Activated T-helper 1 cell treated with anti-CD3 and anti-CD28 coated beads, Interleukin-12 subunit alpha, Interleukin-12 subunit beta, Interleukin-2, Interleukin-4 antibody, amounts not matched to agents 30 ng/mL and 10 ng/mL and 1 ng/mL, durations not matched to agents 14 hours and 24 hours and 36 hours (primary cell): Measurements from ENCODE around the gene MPZ. TPM values are rescaled to one million over a fixed set of nuclear protein-coding genes. Genes with fewer than 3 reads are reported as not detected.
A peak's percentile ranks its signal among the peaks of the same experiment; 100 is the strongest.
"Not testable (repeated sequence)": the region's sequence is repeated elsewhere in the genome, so short reads cannot be mapped to it uniquely, and the experiment has no call there.

ENCODE experiments used
- DNase-seq: peaks from one replicate; pipeline ENCODE4 v3.0.0; 2021; ENCODE audit warnings: low spot score
- H3K27ac Mint-ChIP-seq: one replicate; pipeline ENCODE4 v1.8.0; 2021; ENCODE audit warnings: mild to moderate bottlenecking, mixed read lengths
- H3K27me3 Mint-ChIP-seq: one replicate; pipeline ENCODE4 v1.8.0; 2022; ENCODE audit warnings: mild to moderate bottlenecking, moderate library complexity, mixed read lengths; ENCODE audit not compliant: insufficient read depth
- H3K36me3 Mint-ChIP-seq: one replicate; pipeline ENCODE4 v1.8.0; 2021; ENCODE audit warnings: low read depth, mixed read lengths
- H3K4me1 Mint-ChIP-seq: one replicate; pipeline ENCODE4 v1.8.0; 2021; ENCODE audit warnings: low read depth, mixed read lengths
- H3K4me3 Mint-ChIP-seq: one replicate; pipeline ENCODE4 v1.8.0; 2021; ENCODE audit warnings: mild to moderate bottlenecking, moderate library complexity, mixed read lengths
- H3K9me3 Mint-ChIP-seq: one replicate; pipeline ENCODE4 v1.8.0; 2021; ENCODE audit warnings: mixed read lengths
- intact Hi-C: fragments of 100-400 bp; cut with micrococcal nuclease; formaldehyde crosslinking; loops from one replicate; pipeline ENCODE4 v1.15.1; 2024
- total RNA-seq: library from RNA; stranded (reverse); gene quantifications from 2 replicates; pipeline ENCODE4 v1.2.3, GENCODE V29; 2022

The MPZ gene
- 3.0 and 4.0 TPM in 2 replicates for total RNA-seq

DNA sequence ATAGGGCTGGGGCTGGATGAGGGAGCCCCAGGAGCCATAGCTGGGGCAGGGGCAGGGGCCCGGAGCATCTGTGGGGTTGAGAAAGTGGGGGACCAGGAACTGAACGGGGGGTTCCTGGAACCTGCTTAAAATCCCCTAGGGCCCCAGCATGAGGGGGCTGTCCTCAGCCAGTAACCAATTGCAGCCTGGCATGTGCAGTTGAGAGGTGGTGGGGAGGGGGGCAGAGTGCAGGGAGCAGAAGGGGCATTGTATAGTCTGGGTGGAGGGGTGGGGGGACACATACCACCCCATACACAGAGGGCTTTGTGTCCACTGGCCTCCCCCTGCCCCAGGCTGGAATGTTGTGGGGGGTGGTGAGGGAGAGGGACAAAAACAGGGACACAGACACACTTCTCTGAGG, at the start of gene MPZ:
Gene MPZ, minus strand, starts transcription at position 101 of the 400 bp plus-strand sequence. Its CDS starts 63 bp downstream, at position 38.
- H3K36me3 Mint-ChIP-seq = peaks cover 2% of the 10 kb centered on the region
- H3K4me3 Mint-ChIP-seq = no peak within 1 kb of the TSS
- H3K27ac Mint-ChIP-seq = no peak within 1 kb of the TSS
- intact Hi-C loops = no loop called here
- H3K27me3 Mint-ChIP-seq = peaks cover 2% of the 10 kb centered on the region
- no peaks in the 10 kb centered on the region for H3K9me3 Mint-ChIP-seq
- DNase-seq = no peak
- peaks cover 47% of the 10 kb centered on the region for H3K4me1 Mint-ChIP-seq

GRCh38 chr1:161359291-161359690, 49.5 kb upstream of the MPZ start:
- H3K27ac Mint-ChIP-seq = peak overlapping the region; percentile 20
- no peaks in the 10 kb centered on the region for H3K9me3 Mint-ChIP-seq
- H3K4me3 Mint-ChIP-seq = no peak overlapping the region
- H3K27me3 Mint-ChIP-seq = no peaks in the 10 kb centered on the region
- peaks cover 14% of the 10 kb centered on the region for H3K4me1 Mint-ChIP-seq
- no peak for DNase-seq
- intact Hi-C loops = no loop called here
- peaks cover 21% of the 10 kb centered on the region for H3K36me3 Mint-ChIP-seq

DNA sequence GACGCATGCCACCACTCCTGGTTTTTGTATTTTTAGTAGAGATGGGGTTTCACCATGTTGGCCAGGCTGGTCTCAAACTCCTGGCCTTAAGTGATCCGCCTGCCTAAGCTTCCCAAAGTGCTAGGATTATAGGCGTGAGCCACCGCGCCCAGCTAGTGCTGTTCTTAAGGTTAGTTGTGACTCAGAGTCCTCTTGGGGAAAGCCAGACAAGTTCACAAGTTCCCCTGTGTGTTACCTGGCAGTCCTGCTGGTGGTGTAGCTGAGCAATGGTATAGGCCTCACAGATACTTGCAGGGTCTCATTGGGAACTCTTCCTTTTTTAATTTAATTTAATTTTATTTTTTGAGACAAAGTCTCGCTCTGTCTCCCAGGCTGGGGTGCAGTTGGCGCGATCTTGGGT, 47.3 kb upstream of the MPZ start:
- H3K27me3 Mint-ChIP-seq = no peaks in the 10 kb centered on the region
- no peak overlapping the region for H3K27ac Mint-ChIP-seq
- H3K4me3 Mint-ChIP-seq = no peak overlapping the region
- peaks cover 12% of the 10 kb centered on the region for H3K4me1 Mint-ChIP-seq
- H3K36me3 Mint-ChIP-seq = peaks cover 16% of the 10 kb centered on the region
- intact Hi-C loops = no loop called here
- DNase-seq = no peak
- no peaks in the 10 kb centered on the region for H3K9me3 Mint-ChIP-seq

- Mint-ChIP-seq H3K4me3 (no peak overlapping the region), H3K9me3 (no peaks in the 10 kb centered on the region), H3K36me3 (peaks cover 17% of the 10 kb centered on the region), H3K4me1 (no peaks in the 10 kb centered on the region), H3K27me3 (no peaks in the 10 kb centered on the region), H3K27ac (no peak overlapping the region)
- no peak for DNase-seq
- intact Hi-C loops = no loop called here
Observed at GRCh38 chr1:161351482-161351881, 41.7 kb upstream of the MPZ start.

GRCh38 chr1:161350671-161351070, 40.9 kb upstream of the MPZ start:
- H3K27ac Mint-ChIP-seq = no peak overlapping the region
- no peak overlapping the region for H3K4me3 Mint-ChIP-seq
- peaks cover 15% of the 10 kb centered on the region for H3K36me3 Mint-ChIP-seq
- DNase-seq = no peak
- intact Hi-C loops = no loop called here
- no peaks in the 10 kb centered on the region for H3K4me1 Mint-ChIP-seq
- H3K27me3 Mint-ChIP-seq = no peaks in the 10 kb centered on the region
- H3K9me3 Mint-ChIP-seq = no peaks in the 10 kb centered on the region

DNA sequence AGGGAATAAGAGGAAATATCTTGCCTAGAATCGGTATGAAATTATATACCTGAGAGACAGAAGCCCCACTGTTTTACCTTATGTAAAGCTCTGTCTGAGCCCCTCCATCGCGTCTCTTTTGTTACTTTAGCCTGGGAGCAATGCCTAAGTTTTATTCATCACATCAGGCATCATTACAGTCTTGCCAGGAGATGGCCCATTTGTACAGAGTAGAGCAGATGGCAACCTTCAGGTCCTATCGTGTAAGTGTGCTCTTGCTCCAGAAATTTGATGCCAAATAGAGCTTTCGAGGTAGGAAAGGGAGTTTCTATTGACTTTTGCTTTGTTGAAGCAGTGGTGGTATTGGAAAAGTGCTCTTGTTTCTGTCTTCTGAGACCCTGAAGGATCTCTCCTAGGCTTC, 33.1 kb upstream of the MPZ start:
- Mint-ChIP-seq H3K4me3 (no peak overlapping the region), H3K27ac (no peak overlapping the region), H3K36me3 (peaks cover 32% of the 10 kb centered on the region), H3K9me3 (no peaks in the 10 kb centered on the region), H3K4me1 (no peaks in the 10 kb centered on the region), H3K27me3 (no peaks in the 10 kb centered on the region)
- intact Hi-C loops = no loop called here
- DNase-seq = no peak

GRCh38 chr1:161342177-161342576, 32.4 kb upstream of the MPZ start:
- Mint-ChIP-seq H3K4me3 (no peak overlapping the region), H3K27me3 (no peaks in the 10 kb centered on the region), H3K36me3 (peaks cover 34% of the 10 kb centered on the region), H3K4me1 (no peaks in the 10 kb centered on the region), H3K27ac (no peak overlapping the region), H3K9me3 (no peaks in the 10 kb centered on the region)
- no peak for DNase-seq
- intact Hi-C loops = no loop called here

- H3K36me3 Mint-ChIP-seq = peaks cover 37% of the 10 kb centered on the region
- no peak overlapping the region for H3K27ac Mint-ChIP-seq
- no peaks in the 10 kb centered on the region for H3K4me1 Mint-ChIP-seq
- intact Hi-C loops = no loop called here
- no peaks in the 10 kb centered on the region for H3K27me3 Mint-ChIP-seq
- no peaks in the 10 kb centered on the region for H3K9me3 Mint-ChIP-seq
- H3K4me3 Mint-ChIP-seq = no peak overlapping the region
- no peak for DNase-seq
Observed at GRCh38 chr1:161335796-161336195, 26.0 kb upstream of the MPZ start.

DNA sequence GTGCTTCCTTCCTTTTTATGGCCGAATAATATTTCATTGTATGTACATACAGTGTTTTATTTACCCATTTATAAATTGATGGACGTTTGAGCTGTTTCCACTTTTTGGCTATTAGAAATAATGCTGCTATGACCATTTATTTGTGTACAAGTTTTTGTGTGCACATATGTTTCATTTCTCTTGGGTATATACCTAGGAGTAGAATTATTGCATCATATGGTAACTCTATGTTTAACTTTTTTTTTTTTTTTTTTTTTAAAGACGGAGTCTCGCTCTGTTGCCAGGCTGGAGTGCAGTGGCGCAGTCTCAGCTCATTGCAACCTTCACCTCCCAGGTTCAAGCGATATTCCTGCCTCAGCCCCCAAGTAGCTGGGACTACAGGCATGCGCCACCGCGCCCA, 23.4 kb upstream of the MPZ start:
- intact Hi-C loops = no loop called here
- no peaks in the 10 kb centered on the region for H3K27me3 Mint-ChIP-seq
- H3K4me1 Mint-ChIP-seq = no peaks in the 10 kb centered on the region
- H3K9me3 Mint-ChIP-seq = no peaks in the 10 kb centered on the region
- H3K27ac Mint-ChIP-seq = no peak overlapping the region
- H3K36me3 Mint-ChIP-seq = peaks cover 34% of the 10 kb centered on the region
- no peak for DNase-seq
- no peak overlapping the region for H3K4me3 Mint-ChIP-seq

GRCh38 chr1:161330346-161330745, 20.6 kb upstream of the MPZ start:
- no peaks in the 10 kb centered on the region for H3K4me1 Mint-ChIP-seq
- intact Hi-C loops = no loop called here
- H3K36me3 Mint-ChIP-seq = peaks cover 32% of the 10 kb centered on the region
- no peak overlapping the region for H3K27ac Mint-ChIP-seq
- no peaks in the 10 kb centered on the region for H3K9me3 Mint-ChIP-seq
- H3K4me3 Mint-ChIP-seq = no peak overlapping the region
- DNase-seq = no peak
- no peaks in the 10 kb centered on the region for H3K27me3 Mint-ChIP-seq

DNA sequence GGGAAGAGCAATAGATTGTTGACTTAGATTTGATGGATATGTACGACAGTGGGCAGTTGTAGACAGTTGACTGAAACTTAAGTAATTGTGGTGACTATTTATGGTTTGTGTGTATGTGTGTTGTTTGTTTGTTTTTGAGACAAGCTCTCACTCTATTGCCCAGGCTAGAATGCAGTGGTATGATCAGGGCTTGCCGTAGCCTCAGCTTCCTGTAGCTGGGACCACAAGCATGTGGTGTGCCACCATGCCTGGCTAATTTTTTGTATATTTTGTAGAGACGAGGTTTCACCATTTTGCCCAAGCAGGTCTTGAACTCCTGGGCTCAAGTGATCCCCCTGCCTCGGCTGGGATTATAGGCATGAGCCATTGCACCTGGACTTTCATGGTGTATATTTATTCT, 14.3 kb upstream of the MPZ start:
- Mint-ChIP-seq H3K4me1 (peaks cover 10% of the 10 kb centered on the region), H3K27ac (no peak overlapping the region), H3K9me3 (no peaks in the 10 kb centered on the region), H3K4me3 (no peak overlapping the region), H3K27me3 (no peaks in the 10 kb centered on the region), H3K36me3 (peaks cover 22% of the 10 kb centered on the region)
- intact Hi-C loops = no loop called here
- no peak for DNase-seq

- not testable (repeated sequence) for H3K27me3 Mint-ChIP-seq, H3K9me3 Mint-ChIP-seq, H3K36me3 Mint-ChIP-seq, DNase-seq, H3K27ac Mint-ChIP-seq
- intact Hi-C loops = loop anchor here (2.0 kb wide), 1 partner anchor 75 kb away; no protein-coding TSS in a partner anchor
- Mint-ChIP-seq H3K4me3 (peak overlapping the region; percentile 99), H3K4me1 (peaks cover 26% of the 10 kb centered on the region)
Observed at GRCh38 chr1:161315841-161316674, 6.3 kb upstream of the MPZ start.

GRCh38 chr1:161314201-161314981, 4.6 kb upstream of the MPZ start, which contains the start of gene SDHC:
SDHC (plus strand) TSS chr1:161314381; CDS start chr1:161314406, 25 bp downstream.
- no peaks in the 10 kb centered on the region for H3K9me3 Mint-ChIP-seq
- DNase-seq = peak; percentile 88
- intact Hi-C loops = loop anchor here (1.0 to 2.0 kb wide), 5 partner anchors 8 to 112 kb away; partner anchors contain the start of gene NDUFS2
- H3K27me3 Mint-ChIP-seq = peaks cover 2% of the 10 kb centered on the region
- H3K4me1 Mint-ChIP-seq = peaks cover 26% of the 10 kb centered on the region
- H3K27ac Mint-ChIP-seq = peak within 1 kb of the TSS; percentile 87
- peak within 1 kb of the TSS; percentile 99 for H3K4me3 Mint-ChIP-seq
- peaks cover 2% of the 10 kb centered on the region for H3K36me3 Mint-ChIP-seq
